ENCODE data around the gene GDAP1L1. TPM values are rescaled to one million over a fixed set of nuclear protein-coding genes. Genes with fewer than 3 reads are reported as not detected.

Gene GDAP1L1
- total and polyA plus RNA-seq, 2 donors (not counting 1 experiment from before 2014, with no cell fraction given): not detected

GRCh38 chr20:44204156-44204831 lies 42.8 kb upstream of the GDAP1L1 start:
- peak; percentile 94 to 97 for DNase-seq (ENCODE audit: low read depth in 2 of 2)
- Histone ChIP-seq H3K4me1 (ENCODE audit: control insufficient read depth, extremely low read depth, insufficient read depth, low read length) (peaks cover 27% of the 10 kb centered on the region), H3K4me3 (replicated peaks in 1 of 4; ENCODE audit: control extremely low read depth in 1 of 4, insufficient read depth in 1 of 4, low read depth in 3 of 4, low read length in 4 of 4) (peak overlapping the region in 2 of 4 experiments; percentile 11 to 15), H3K9me3 (ENCODE audit: control insufficient read depth, insufficient read depth, low read depth, low read length) (no peaks in the 10 kb centered on the region), H3K9ac (ENCODE audit: insufficient read depth, low read length) (no peak overlapping the region), H3K27ac (ENCODE audit: insufficient read depth, low read length) (peak overlapping the region; percentile 58), H3K36me3 (ENCODE audit: control insufficient read depth, insufficient read depth, low read length) (peaks cover 7% of the 10 kb centered on the region), H2AFZ (ENCODE audit: low read length) (no peak overlapping the region), H3K79me2 (ENCODE audit: control insufficient read depth, insufficient read depth, low read length) (peaks cover 73% of the 10 kb centered on the region), H3K4me2 (ENCODE audit: extremely low read depth, insufficient read depth, low read length) (peak overlapping the region; percentile 62), H4K20me1 (ENCODE audit: control insufficient read depth, extremely low read depth, insufficient read depth, low read length) (no peaks in the 10 kb centered on the region), H3K27me3 (ENCODE audit: control insufficient read depth, insufficient read depth, low read length) (no peaks in the 10 kb centered on the region)
- no peak for TF ChIP-seq EZH2 (IDR thresholded peaks at IDR 0.05; ENCODE audit: low read length, missing control alignments)
- TF ChIP-seq, protein P1, sequence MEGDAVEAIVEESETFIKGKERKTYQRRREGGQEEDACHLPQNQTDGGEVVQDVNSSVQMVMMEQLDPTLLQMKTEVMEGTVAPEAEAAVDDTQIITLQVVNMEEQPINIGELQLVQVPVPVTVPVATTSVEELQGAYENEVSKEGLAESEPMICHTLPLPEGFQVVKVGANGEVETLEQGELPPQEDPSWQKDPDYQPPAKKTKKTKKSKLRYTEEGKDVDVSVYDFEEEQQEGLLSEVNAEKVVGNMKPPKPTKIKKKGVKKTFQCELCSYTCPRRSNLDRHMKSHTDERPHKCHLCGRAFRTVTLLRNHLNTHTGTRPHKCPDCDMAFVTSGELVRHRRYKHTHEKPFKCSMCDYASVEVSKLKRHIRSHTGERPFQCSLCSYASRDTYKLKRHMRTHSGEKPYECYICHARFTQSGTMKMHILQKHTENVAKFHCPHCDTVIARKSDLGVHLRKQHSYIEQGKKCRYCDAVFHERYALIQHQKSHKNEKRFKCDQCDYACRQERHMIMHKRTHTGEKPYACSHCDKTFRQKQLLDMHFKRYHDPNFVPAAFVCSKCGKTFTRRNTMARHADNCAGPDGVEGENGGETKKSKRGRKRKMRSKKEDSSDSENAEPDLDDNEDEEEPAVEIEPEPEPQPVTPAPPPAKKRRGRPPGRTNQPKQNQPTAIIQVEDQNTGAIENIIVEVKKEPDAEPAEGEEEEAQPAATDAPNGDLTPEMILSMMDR (conservative IDR thresholded peaks at IDR 0.05 in 1 of 2, IDR thresholded peaks at IDR 0.05 in 1 of 2; ENCODE audit: low read depth in 1 of 2, low read length in 2 of 2): no peak

GRCh38 chr20:44204832-44205215 lies 42.3 kb upstream of the GDAP1L1 start:
- Histone ChIP-seq H3K9me3 (ENCODE audit: control insufficient read depth, insufficient read depth, low read depth, low read length) (no peaks in the 10 kb centered on the region), H3K79me2 (ENCODE audit: control insufficient read depth, insufficient read depth, low read length) (peaks cover 74% of the 10 kb centered on the region), H3K36me3 (ENCODE audit: control insufficient read depth, insufficient read depth, low read length) (peaks cover 4% of the 10 kb centered on the region), H3K4me3 (replicated peaks in 1 of 4; ENCODE audit: control extremely low read depth in 1 of 4, insufficient read depth in 1 of 4, low read depth in 3 of 4, low read length in 4 of 4) (no peak overlapping the region), H3K27ac (ENCODE audit: insufficient read depth, low read length) (peak overlapping the region; percentile 58), H3K27me3 (ENCODE audit: control insufficient read depth, insufficient read depth, low read length) (no peaks in the 10 kb centered on the region), H2AFZ (ENCODE audit: low read length) (no peak overlapping the region), H3K9ac (ENCODE audit: insufficient read depth, low read length) (no peak overlapping the region), H3K4me1 (ENCODE audit: control insufficient read depth, extremely low read depth, insufficient read depth, low read length) (peaks cover 27% of the 10 kb centered on the region), H3K4me2 (ENCODE audit: extremely low read depth, insufficient read depth, low read length) (no peak overlapping the region), H4K20me1 (ENCODE audit: control insufficient read depth, extremely low read depth, insufficient read depth, low read length) (no peaks in the 10 kb centered on the region)
- DNase-seq (ENCODE audit: low read depth in 2 of 2): no peak
- TF ChIP-seq, protein P1 (conservative IDR thresholded peaks at IDR 0.05 in 1 of 2, IDR thresholded peaks at IDR 0.05 in 1 of 2; ENCODE audit: low read depth in 1 of 2, low read length in 2 of 2): no peak
- no peak for TF ChIP-seq EZH2 (IDR thresholded peaks at IDR 0.05; ENCODE audit: low read length, missing control alignments)

- H3K79me2 ChIP-seq (ENCODE audit: control insufficient read depth, insufficient read depth, low read length): peaks cover 71% of the 10 kb centered on the region
- no peaks in the 10 kb centered on the region for H3K27me3 ChIP-seq (ENCODE audit: control insufficient read depth, insufficient read depth, low read length)
- H3K4me1 ChIP-seq (ENCODE audit: control insufficient read depth, extremely low read depth, insufficient read depth, low read length): peaks cover 17% of the 10 kb centered on the region
- no peak overlapping the region for H3K9ac ChIP-seq (ENCODE audit: insufficient read depth, low read length)
- peaks cover under 1% of the 10 kb centered on the region for H3K36me3 ChIP-seq (ENCODE audit: control insufficient read depth, insufficient read depth, low read length)
- no peak for DNase-seq (ENCODE audit: low read depth in 2 of 2)
- H3K9me3 ChIP-seq (ENCODE audit: control insufficient read depth, insufficient read depth, low read depth, low read length): no peaks in the 10 kb centered on the region
- H2AFZ ChIP-seq (ENCODE audit: low read length): no peak overlapping the region
- H3K4me2 ChIP-seq (ENCODE audit: extremely low read depth, insufficient read depth, low read length): no peak overlapping the region
- no peak overlapping the region for H3K27ac ChIP-seq (ENCODE audit: insufficient read depth, low read length)
- H3K4me3 ChIP-seq (replicated peaks in 1 of 4; ENCODE audit: control extremely low read depth in 1 of 4, insufficient read depth in 1 of 4, low read depth in 3 of 4, low read length in 4 of 4): no peak overlapping the region
- no peak for TF ChIP-seq EZH2 (IDR thresholded peaks at IDR 0.05; ENCODE audit: low read length, missing control alignments)
- TF ChIP-seq, protein P1 (conservative IDR thresholded peaks at IDR 0.05 in 1 of 2, IDR thresholded peaks at IDR 0.05 in 1 of 2; ENCODE audit: low read depth in 1 of 2, low read length in 2 of 2): no peak
- H4K20me1 ChIP-seq (ENCODE audit: control insufficient read depth, extremely low read depth, insufficient read depth, low read length): no peaks in the 10 kb centered on the region
These were observed 41.0 kb upstream of the GDAP1L1 start for GRCh38 chr20:44206132-44206531.
